OCI-LY1 (cell line): ENCODE data around the gene ZNF429.

Experiments
- EZH2 ChIP-seq: fragments of 200-600 bp; sonication (generic), shearing (Covaris generic); IDR thresholded peaks from 2 replicates; pipeline ENCODE4 v1.8.0; 2017; ENCODE audit warnings: borderline replicate concordance, mixed run types, mild to moderate bottlenecking, antibody characterized with exemption, low read length, moderate library complexity, mixed read lengths
- TF ChIP-seq, protein P1 (sequence below): fragments of 200-600 bp; sonication (generic), shearing (Covaris generic); IDR thresholded peaks from 2 replicates; pipeline ENCODE4 v1.5.1; 2017; ENCODE audit warnings: mild to moderate bottlenecking, antibody characterized with exemption, low read length, moderate library complexity, mixed read lengths

DNA sequence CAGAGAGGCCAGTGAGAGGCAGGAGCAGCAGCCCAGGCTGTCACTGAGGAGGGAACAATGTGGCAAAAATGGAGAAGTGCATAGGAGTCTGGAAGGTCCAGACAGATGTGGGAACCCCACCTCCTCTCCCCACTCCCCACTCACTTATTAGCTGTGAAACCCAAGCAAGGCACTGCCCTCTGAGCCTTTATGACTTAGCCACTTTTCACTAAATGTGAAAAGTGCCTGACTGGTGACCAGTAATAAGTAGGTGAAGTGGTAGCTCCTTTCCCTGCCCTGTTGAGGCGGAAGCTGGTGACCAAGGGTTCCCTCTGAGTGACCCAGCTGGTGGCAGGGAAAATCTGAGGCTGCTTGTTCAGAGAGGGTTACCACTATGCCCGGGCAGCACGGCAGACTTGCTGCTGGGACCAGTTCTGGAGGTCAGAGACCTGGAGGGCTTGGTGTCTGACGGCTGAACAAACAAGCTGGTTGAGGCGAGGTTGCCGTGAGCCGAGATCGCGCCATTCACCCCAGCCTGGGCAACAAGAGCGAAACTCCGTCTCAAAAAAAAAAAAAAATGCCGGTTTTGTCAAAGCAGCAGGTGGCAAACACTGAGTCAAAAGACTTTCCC is 80.0 kb downstream of the ZNF429 start:
- TF ChIP-seq, protein P1, sequence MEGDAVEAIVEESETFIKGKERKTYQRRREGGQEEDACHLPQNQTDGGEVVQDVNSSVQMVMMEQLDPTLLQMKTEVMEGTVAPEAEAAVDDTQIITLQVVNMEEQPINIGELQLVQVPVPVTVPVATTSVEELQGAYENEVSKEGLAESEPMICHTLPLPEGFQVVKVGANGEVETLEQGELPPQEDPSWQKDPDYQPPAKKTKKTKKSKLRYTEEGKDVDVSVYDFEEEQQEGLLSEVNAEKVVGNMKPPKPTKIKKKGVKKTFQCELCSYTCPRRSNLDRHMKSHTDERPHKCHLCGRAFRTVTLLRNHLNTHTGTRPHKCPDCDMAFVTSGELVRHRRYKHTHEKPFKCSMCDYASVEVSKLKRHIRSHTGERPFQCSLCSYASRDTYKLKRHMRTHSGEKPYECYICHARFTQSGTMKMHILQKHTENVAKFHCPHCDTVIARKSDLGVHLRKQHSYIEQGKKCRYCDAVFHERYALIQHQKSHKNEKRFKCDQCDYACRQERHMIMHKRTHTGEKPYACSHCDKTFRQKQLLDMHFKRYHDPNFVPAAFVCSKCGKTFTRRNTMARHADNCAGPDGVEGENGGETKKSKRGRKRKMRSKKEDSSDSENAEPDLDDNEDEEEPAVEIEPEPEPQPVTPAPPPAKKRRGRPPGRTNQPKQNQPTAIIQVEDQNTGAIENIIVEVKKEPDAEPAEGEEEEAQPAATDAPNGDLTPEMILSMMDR = no peak
- no peak for TF ChIP-seq EZH2
